Measurements from ENCODE around the gene C10orf62. TPM values are rescaled to one million over a fixed set of nuclear protein-coding genes. Genes with fewer than 3 reads are reported as not detected.
"Not testable (repeated sequence)": the region's sequence is repeated elsewhere in the genome, so short reads cannot be mapped to it uniquely, and the experiment has no call there.

The C10orf62 gene
- total and polyA plus RNA-seq, 2 experiments from 2014 or later, result 0.30 TPM; not detected in 1

GRCh38 chr10:97575127-97575668 lies 14.3 kb upstream of the C10orf62 start:
- no peak overlapping the region for H3K4me3 ChIP-seq
- DNase-seq (ENCODE audit: low read depth in 1 of 2, low spot score in 1 of 2), result no peak
- no peaks in the 10 kb centered on the region for H3K27me3 ChIP-seq
- TF ChIP-seq CTCF (IDR thresholded peaks at IDR 0.05; ENCODE audit: low read depth, low read length), result no peak
- peak overlapping the region; percentile 73 for H3K27ac ChIP-seq
- no peaks in the 10 kb centered on the region for H3K9me3 ChIP-seq (ENCODE audit: low read depth)
- H3K4me1 ChIP-seq (ENCODE audit: low read depth), result peaks cover 6% of the 10 kb centered on the region
- no peaks in the 10 kb centered on the region for H3K36me3 ChIP-seq

- not testable (repeated sequence) for H3K4me3 ChIP-seq; H3K36me3 ChIP-seq; H3K9me3 ChIP-seq (ENCODE audit: low read depth); H3K27ac ChIP-seq; H3K4me1 ChIP-seq (ENCODE audit: low read depth); H3K27me3 ChIP-seq; DNase-seq (ENCODE audit: low read depth in 1 of 2, low spot score in 1 of 2)
These were observed 13.0 kb upstream of the C10orf62 start for GRCh38 chr10:97576487-97576886.

- no peaks in the 10 kb centered on the region for H3K36me3 ChIP-seq
- no peak for TF ChIP-seq CTCF (IDR thresholded peaks at IDR 0.05; ENCODE audit: low read depth, low read length)
- no peaks in the 10 kb centered on the region for H3K27me3 ChIP-seq
- no peak overlapping the region for H3K4me3 ChIP-seq
- H3K4me1 ChIP-seq (ENCODE audit: low read depth), result peaks cover 6% of the 10 kb centered on the region
- H3K27ac ChIP-seq, result no peak overlapping the region
- DNase-seq (ENCODE audit: low read depth in 1 of 2, low spot score in 1 of 2), result no peak
- H3K9me3 ChIP-seq (ENCODE audit: low read depth), result no peaks in the 10 kb centered on the region
These were observed 11.8 kb upstream of the C10orf62 start for GRCh38 chr10:97577701-97578100.

GRCh38 chr10:97578171-97578844 lies 11.2 kb upstream of the C10orf62 start:
- no peaks in the 10 kb centered on the region for H3K36me3 ChIP-seq
- no peak for TF ChIP-seq CTCF (IDR thresholded peaks at IDR 0.05; ENCODE audit: low read depth, low read length)
- no peaks in the 10 kb centered on the region for H3K9me3 ChIP-seq (ENCODE audit: low read depth)
- no peak overlapping the region for H3K27ac ChIP-seq
- no peaks in the 10 kb centered on the region for H3K27me3 ChIP-seq
- DNase-seq (ENCODE audit: low read depth in 1 of 2, low spot score in 1 of 2), result no peak
- no peak overlapping the region for H3K4me3 ChIP-seq
- H3K4me1 ChIP-seq (ENCODE audit: low read depth), result peaks cover 6% of the 10 kb centered on the region

GRCh38 chr10:97580421-97581367 lies 8.8 kb upstream of the C10orf62 start:
- no peak for DNase-seq (ENCODE audit: low read depth in 1 of 2, low spot score in 1 of 2)
- Histone ChIP-seq H3K27me3 (no peaks in the 10 kb centered on the region), H3K36me3 (no peaks in the 10 kb centered on the region), H3K4me1 (ENCODE audit: low read depth) (peaks cover 5% of the 10 kb centered on the region), H3K4me3 (no peak overlapping the region), H3K9me3 (ENCODE audit: low read depth) (no peaks in the 10 kb centered on the region), H3K27ac (no peak overlapping the region)
- no peak for TF ChIP-seq CTCF (IDR thresholded peaks at IDR 0.05; ENCODE audit: low read depth, low read length)

All from cardiac muscle cell (in vitro differentiated cells and primary cell).